AG09309 (cell line): ENCODE results near the gene RPP25.

Experiments
- DNase-seq: peaks from one replicate; pipeline ENCODE4 v3.0.0-alpha.2; 2010; ENCODE audit warnings: low read depth
- H3K4me3 ChIP-seq: 2 replicates; pipeline ENCODE4 v1.5.1; 2011; ENCODE audit warnings: mild to moderate bottlenecking, low read depth, low read length, moderate library complexity; ENCODE audit not compliant: control insufficient read depth
- CTCF ChIP-seq: IDR thresholded peaks from 2 replicates; pipeline ENCODE4 v1.5.1; 2011; ENCODE audit warnings: mild to moderate bottlenecking, low read depth, low read length, inconsistent platforms; ENCODE audit not compliant: insufficient read depth, control insufficient read depth; ENCODE audit errors: missing control alignments

RPP25 gene

GRCh38 chr15:74964794-74965193, 8.2 kb upstream of the RPP25 start:
- DNase-seq, result no peak
- H3K4me3 ChIP-seq, result no peak overlapping the region

GRCh38 chr15:74963213-74963612, 6.6 kb upstream of the RPP25 start:
- no peak for DNase-seq
- TF ChIP-seq CTCF, result no peak

More at GRCh38 chr15:74964794-74965193, 8.2 kb upstream of the RPP25 start:
- TF ChIP-seq CTCF, result no peak

GRCh38 chr15:74962671-74963070, 6.1 kb upstream of the RPP25 start:
- TF ChIP-seq CTCF, result no peak
- no peak for DNase-seq
- no peak overlapping the region for H3K4me3 ChIP-seq

More at GRCh38 chr15:74963213-74963612, 6.6 kb upstream of the RPP25 start:
- no peak overlapping the region for H3K4me3 ChIP-seq

GRCh38 chr15:74962219-74962618, 5.6 kb upstream of the RPP25 start:
- no peak overlapping the region for H3K4me3 ChIP-seq
- DNase-seq, result no peak
- no peak for TF ChIP-seq CTCF

- no peak for TF ChIP-seq CTCF
- no peak overlapping the region for H3K4me3 ChIP-seq
- no peak for DNase-seq
Observed at GRCh38 chr15:74961616-74962015, 5.0 kb upstream of the RPP25 start.

- DNase-seq, result no peak
- H3K4me3 ChIP-seq, result no peak overlapping the region
- no peak for TF ChIP-seq CTCF
Observed at GRCh38 chr15:74960995-74961588, 4.5 kb upstream of the RPP25 start.
